Astrocyte (in vitro differentiated cells and primary cell): Measurements from ENCODE around the gene MED9. TPM values are rescaled to one million over a fixed set of nuclear protein-coding genes. Genes with fewer than 3 reads are reported as not detected.

Source experiments
- DNase-seq: peaks from one replicate; pipeline ENCODE4 v3.0.0-alpha.2; 2010; ENCODE audit warnings: low read depth
- FAIRE-seq: peaks from 2 replicates; lab custom pipeline; 2011; peaks lifted over from hg19 to GRCh38; lab: Jason Lieb, UNC
- H2AFZ ChIP-seq: 2 replicates; pipeline ENCODE4 v1.6.0; 2012; ENCODE audit warnings: low read depth, low read length, inconsistent platforms
- H3K27ac ChIP-seq: 2 replicates; pipeline ENCODE4 v1.5.1; 2011; ENCODE audit warnings: low read depth, low read length, inconsistent platforms
- H3K27me3 ChIP-seq: 2 replicates; pipeline ENCODE4 v1.6.0; 2011; ENCODE audit warnings: low read length, inconsistent platforms; ENCODE audit not compliant: insufficient read depth
- H3K36me3 ChIP-seq: 2 replicates; pipeline ENCODE4 v1.5.1; 2011; ENCODE audit warnings: low read length, inconsistent platforms; ENCODE audit not compliant: insufficient read depth
- H3K4me1 ChIP-seq: 2 replicates; pipeline ENCODE4 v1.5.1; 2011; ENCODE audit warnings: low read length, inconsistent platforms; ENCODE audit not compliant: insufficient read depth
- H3K4me2 ChIP-seq: 2 replicates; pipeline ENCODE4 v1.6.0; 2012; ENCODE audit warnings: low read length, inconsistent platforms
- H3K4me3 ChIP-seq: 2 replicates; pipeline ENCODE4 v1.5.1; 2011; ENCODE audit warnings: low read depth, mild to moderate bottlenecking, low read length, inconsistent platforms; ENCODE audit not compliant: insufficient read depth
- H3K79me2 ChIP-seq: 2 replicates; pipeline ENCODE4 v1.6.0; 2012; ENCODE audit warnings: mild to moderate bottlenecking, low read length, inconsistent platforms; ENCODE audit not compliant: insufficient read depth
- H3K9ac ChIP-seq: 2 replicates; pipeline ENCODE4 v1.6.0; 2012; ENCODE audit warnings: mild to moderate bottlenecking, low read length, inconsistent platforms
- H3K9me3 ChIP-seq: 2 replicates; pipeline ENCODE4 v1.5.1; 2012; ENCODE audit warnings: low read depth, mild to moderate bottlenecking, low read length, inconsistent platforms; ENCODE audit not compliant: insufficient read depth
- H4K20me1 ChIP-seq: 2 replicates; pipeline ENCODE4 v1.6.0; 2012; ENCODE audit warnings: low read length, inconsistent platforms; ENCODE audit not compliant: insufficient read depth
- H3K27ac Mint-ChIP-seq: one replicate; pipeline ENCODE4 v1.8.0; 2021; ENCODE audit warnings: mild to moderate bottlenecking, mixed read lengths; ENCODE audit not compliant: unreplicated experiment
- H3K27me3 Mint-ChIP-seq: one replicate; pipeline ENCODE4 v1.8.0; 2021; ENCODE audit warnings: low read depth, mixed read lengths; ENCODE audit not compliant: unreplicated experiment
- H3K36me3 Mint-ChIP-seq: one replicate; pipeline ENCODE4 v1.8.0; 2021; ENCODE audit warnings: low read depth, mixed read lengths; ENCODE audit not compliant: unreplicated experiment
- H3K4me1 Mint-ChIP-seq: one replicate; pipeline ENCODE4 v1.8.0; 2021; ENCODE audit warnings: low read depth, mixed read lengths; ENCODE audit not compliant: unreplicated experiment
- H3K4me3 Mint-ChIP-seq: one replicate; pipeline ENCODE4 v1.8.0; 2021; ENCODE audit warnings: mild to moderate bottlenecking, moderate library complexity, mixed read lengths; ENCODE audit not compliant: unreplicated experiment
- H3K9me3 Mint-ChIP-seq: one replicate; pipeline ENCODE4 v1.8.0; 2021; ENCODE audit warnings: mild to moderate bottlenecking, mixed read lengths; ENCODE audit not compliant: unreplicated experiment
- EZH2 ChIP-seq: IDR thresholded peaks from 2 replicates; pipeline ENCODE4 v1.6.1; 2012; ENCODE audit warnings: mild to moderate bottlenecking, low read length, inconsistent platforms; ENCODE audit not compliant: insufficient read depth
- total RNA-seq: library from RNA; stranded (reverse); gene quantifications from 2 replicates; pipeline ENCODE4 v1.2.1, GENCODE V29; 2021
- TF ChIP-seq, protein P1 (sequence below): IDR thresholded peaks from 2 replicates; pipeline ENCODE4 v1.5.1; 2011; ENCODE audit warnings: low read depth, mild to moderate bottlenecking, inconsistent platforms, low read length, moderate library complexity; ENCODE audit not compliant: insufficient read depth

MED9 gene
- total RNA-seq, 1 donor from 2014 or later = 9.4 TPM

GRCh38 chr17:17523731-17524490, 47.1 kb downstream of the MED9 start:
- no peak overlapping the region for H3K27ac ChIP-seq
- no peak overlapping the region for H3K4me3 ChIP-seq
- H4K20me1 ChIP-seq = peaks cover 38% of the 10 kb centered on the region
- H3K27me3 ChIP-seq = no peaks in the 10 kb centered on the region
- no peak overlapping the region for H3K9ac ChIP-seq
- no peak for DNase-seq
- peak overlapping the region; percentile 19 for H3K4me2 ChIP-seq
- no peak for FAIRE-seq
- H2AFZ ChIP-seq = no peak overlapping the region
- H3K9me3 ChIP-seq = no peaks in the 10 kb centered on the region
- H3K79me2 ChIP-seq = no peaks in the 10 kb centered on the region
- peaks cover 23% of the 10 kb centered on the region for H3K27me3 Mint-ChIP-seq
- H3K4me3 Mint-ChIP-seq = no peak overlapping the region
- no peaks in the 10 kb centered on the region for H3K36me3 ChIP-seq
- no peak overlapping the region for H3K27ac Mint-ChIP-seq
- TF ChIP-seq EZH2 = no peak
- TF ChIP-seq, protein P1, sequence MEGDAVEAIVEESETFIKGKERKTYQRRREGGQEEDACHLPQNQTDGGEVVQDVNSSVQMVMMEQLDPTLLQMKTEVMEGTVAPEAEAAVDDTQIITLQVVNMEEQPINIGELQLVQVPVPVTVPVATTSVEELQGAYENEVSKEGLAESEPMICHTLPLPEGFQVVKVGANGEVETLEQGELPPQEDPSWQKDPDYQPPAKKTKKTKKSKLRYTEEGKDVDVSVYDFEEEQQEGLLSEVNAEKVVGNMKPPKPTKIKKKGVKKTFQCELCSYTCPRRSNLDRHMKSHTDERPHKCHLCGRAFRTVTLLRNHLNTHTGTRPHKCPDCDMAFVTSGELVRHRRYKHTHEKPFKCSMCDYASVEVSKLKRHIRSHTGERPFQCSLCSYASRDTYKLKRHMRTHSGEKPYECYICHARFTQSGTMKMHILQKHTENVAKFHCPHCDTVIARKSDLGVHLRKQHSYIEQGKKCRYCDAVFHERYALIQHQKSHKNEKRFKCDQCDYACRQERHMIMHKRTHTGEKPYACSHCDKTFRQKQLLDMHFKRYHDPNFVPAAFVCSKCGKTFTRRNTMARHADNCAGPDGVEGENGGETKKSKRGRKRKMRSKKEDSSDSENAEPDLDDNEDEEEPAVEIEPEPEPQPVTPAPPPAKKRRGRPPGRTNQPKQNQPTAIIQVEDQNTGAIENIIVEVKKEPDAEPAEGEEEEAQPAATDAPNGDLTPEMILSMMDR = no peak
- no peaks in the 10 kb centered on the region for H3K4me1 ChIP-seq
- H3K36me3 Mint-ChIP-seq = peaks cover 3% of the 10 kb centered on the region
- no peaks in the 10 kb centered on the region for H3K9me3 Mint-ChIP-seq
- no peaks in the 10 kb centered on the region for H3K4me1 Mint-ChIP-seq

DNA sequence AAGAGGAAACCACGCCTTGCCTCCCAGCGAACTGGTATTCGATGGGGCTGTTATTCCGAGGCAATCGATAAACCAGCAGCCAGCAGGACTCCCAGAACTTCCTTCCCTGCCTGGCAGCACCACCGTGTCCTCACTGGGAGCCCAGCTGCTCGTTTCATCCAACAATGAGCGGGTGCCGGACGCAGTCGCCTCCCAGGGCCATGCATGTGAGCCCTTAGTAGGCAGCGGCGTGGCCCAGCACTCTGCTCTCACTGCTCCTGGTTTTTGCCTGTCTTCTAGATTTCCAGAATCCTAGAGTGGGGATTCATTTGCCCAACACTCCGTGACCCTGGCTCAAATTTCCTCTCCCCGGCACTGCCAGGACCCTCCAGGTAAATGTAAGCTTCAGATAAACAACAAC, 48.5 kb downstream of the MED9 start:
- H3K9me3 ChIP-seq = no peaks in the 10 kb centered on the region
- Mint-ChIP-seq H3K4me3 (no peak overlapping the region), H3K4me1 (no peaks in the 10 kb centered on the region), H3K36me3 (peaks cover 3% of the 10 kb centered on the region), H3K27ac (no peak overlapping the region), H3K27me3 (peaks cover 23% of the 10 kb centered on the region), H3K9me3 (no peaks in the 10 kb centered on the region)
- no peak overlapping the region for H3K4me2 ChIP-seq
- H3K79me2 ChIP-seq = no peaks in the 10 kb centered on the region
- DNase-seq (no peak), FAIRE-seq (no peak)
- H3K4me3 ChIP-seq = no peak overlapping the region
- no peak overlapping the region for H3K27ac ChIP-seq
- no peak overlapping the region for H2AFZ ChIP-seq
- peaks cover 46% of the 10 kb centered on the region for H4K20me1 ChIP-seq
- TF ChIP-seq EZH2 = no peak
- TF ChIP-seq, protein P1 = no peak
- H3K4me1 ChIP-seq = no peaks in the 10 kb centered on the region
- H3K27me3 ChIP-seq = no peaks in the 10 kb centered on the region
- no peaks in the 10 kb centered on the region for H3K36me3 ChIP-seq
- H3K9ac ChIP-seq = no peak overlapping the region

DNA sequence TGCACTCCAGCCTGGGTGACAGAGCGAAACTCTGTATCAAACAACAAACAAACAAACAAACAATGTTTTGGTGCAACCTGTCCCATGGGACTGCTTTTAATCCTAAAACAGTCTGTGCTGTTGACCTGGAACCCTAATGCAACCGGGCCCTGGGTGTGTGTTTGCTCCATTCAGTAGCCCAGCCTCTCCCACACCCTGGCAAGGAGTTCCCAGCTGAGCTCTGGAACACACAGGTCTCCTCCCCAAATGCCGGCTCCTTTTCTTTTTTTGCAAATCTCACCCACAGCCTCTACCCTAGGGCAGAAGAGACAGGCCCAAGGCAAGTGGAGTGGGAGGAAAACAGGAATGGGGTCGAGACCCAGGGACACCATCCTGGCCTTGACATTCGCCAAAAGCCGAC, 49.2 kb downstream of the MED9 start:
- Histone ChIP-seq H3K79me2 (no peaks in the 10 kb centered on the region), H3K9ac (no peak overlapping the region), H3K36me3 (no peaks in the 10 kb centered on the region), H2AFZ (no peak overlapping the region), H3K27ac (no peak overlapping the region), H3K4me2 (no peak overlapping the region), H3K27me3 (no peaks in the 10 kb centered on the region), H3K4me3 (no peak overlapping the region), H3K9me3 (no peaks in the 10 kb centered on the region), H3K4me1 (no peaks in the 10 kb centered on the region), H4K20me1 (peaks cover 46% of the 10 kb centered on the region)
- Mint-ChIP-seq H3K9me3 (no peaks in the 10 kb centered on the region), H3K27ac (no peak overlapping the region), H3K4me3 (no peak overlapping the region), H3K27me3 (peaks cover 20% of the 10 kb centered on the region), H3K4me1 (no peaks in the 10 kb centered on the region), H3K36me3 (peaks cover 3% of the 10 kb centered on the region)
- no peak for FAIRE-seq
- TF ChIP-seq, protein P1 = no peak
- TF ChIP-seq EZH2 = no peak
- no peak for DNase-seq
